HepG2 (cell line): ENCODE results near the gene RABL6. TPM values are rescaled to one million over a fixed set of nuclear protein-coding genes. Genes with fewer than 3 reads are reported as not detected.

ENCODE experiments used
- ATAC-seq: fragments of 200-7000 bp; cut with Tn5 transposase; 3 replicates; pipeline ENCODE4 v1.9.1; 2020; ENCODE audit warnings: mild to moderate bottlenecking, moderate library complexity
- BruUV-seq: library from RNA; stranded (reverse); fragments of 400-500 nt; replicated peaks from 2 replicates; lab custom pipeline; 2021; lab: Mats Ljungman, UMichigan
- CTCF ChIA-PET: fragments of 300-600 bp; formaldehyde crosslinking; extraction: SDS; loops from one replicate; lab custom pipeline; 2021; ENCODE audit warnings: low total read pairs, inconsistent platforms, low intra/inter-chr PET ratio; lab: Yijun Ruan, JAX
- POLR2A ChIA-PET: fragments of 350-600 bp; sonication (Branson Sonifier 250); formaldehyde crosslinking; loops from one replicate; lab custom pipeline; 2020; ENCODE audit warnings: antibody characterized with exemption, inconsistent platforms; lab: Yijun Ruan, JAX
- DNase-seq: peaks from one replicate; pipeline ENCODE4 v3.0.0-alpha.2; 2015; ENCODE audit warnings: low spot score
- FAIRE-seq: peaks from 3 replicates; lab custom pipeline; 2011; peaks lifted over from hg19 to GRCh38; lab: Jason Lieb, UNC
- H2AFZ ChIP-seq: one replicate; pipeline ENCODE4 v1.6.1; 2011; ENCODE audit warnings: low read length, inconsistent platforms
- H3K27ac ChIP-seq: fragments of 300-600 bp; 3 replicates; pipeline ENCODE4 v1.8.0; 2011; ENCODE audit warnings: mixed run types, mild to moderate bottlenecking, mixed read lengths, low read length, inconsistent platforms; ENCODE audit not compliant: insufficient read depth; ENCODE audit errors: extremely low read length
- H3K27me3 ChIP-seq, 2 experiments: fragments of 200-600 bp in 1 of 2; 2 replicates in 1 of 2; 3 replicates in 1 of 2; pipeline versions ENCODE4 v1.6.0 to v1.8.0; 2011; ENCODE audit warnings: low read length in 2 of 2, mild to moderate bottlenecking in 2 of 2, moderate library complexity in 2 of 2, inconsistent platforms in 1 of 2; ENCODE audit not compliant: insufficient read depth in 2 of 2, control insufficient read depth in 1 of 2
- H3K36me3 ChIP-seq, 2 experiments: fragments of 200-600 bp in 1 of 2; replicated peaks in 1 of 2; 2 replicates in 1 of 2; 3 replicates in 1 of 2; pipeline versions ENCODE4 v1.5.1 to v1.8.0; 2011; ENCODE audit warnings: low read length in 2 of 2, inconsistent platforms in 1 of 2; ENCODE audit not compliant: insufficient read depth in 2 of 2, control insufficient read depth in 1 of 2
- H3K4me1 ChIP-seq: 2 replicates; pipeline ENCODE4 v1.5.1; 2012; ENCODE audit warnings: low read length, inconsistent platforms; ENCODE audit not compliant: insufficient read depth
- H3K4me2 ChIP-seq: 2 replicates; pipeline ENCODE4 v1.6.0; 2011; ENCODE audit warnings: low read depth, low read length, inconsistent platforms
- H3K4me3 ChIP-seq, 3 experiments: fragments of 200-600 bp in 1 of 3; sonication (generic), shearing (Covaris generic) in 1 of 3; replicated peaks in 1 of 3; 2 replicates each; pipeline ENCODE4 v1.5.1; 2011 to 2016; ENCODE audit warnings: low read length in 3 of 3, inconsistent platforms in 2 of 3, low read depth in 2 of 3, mild to moderate bottlenecking in 2 of 3, control low read depth in 1 of 3, mixed read lengths in 1 of 3; ENCODE audit not compliant: insufficient read depth in 1 of 3
- H3K79me2 ChIP-seq: one replicate; pipeline ENCODE4 v1.6.1; 2011; ENCODE audit warnings: low read length, inconsistent platforms; ENCODE audit not compliant: insufficient read depth
- H3K9ac ChIP-seq: 2 replicates; pipeline ENCODE4 v1.6.0; 2011; ENCODE audit warnings: mild to moderate bottlenecking, low read depth, low read length, inconsistent platforms; ENCODE audit not compliant: insufficient read depth
- H3K9me3 ChIP-seq: 2 replicates; pipeline ENCODE4 v1.5.1; 2012; ENCODE audit warnings: mild to moderate bottlenecking, low read length
- H4K20me1 ChIP-seq: 2 replicates; pipeline ENCODE4 v1.6.0; 2011; ENCODE audit warnings: inconsistent platforms, mild to moderate bottlenecking, low read length, moderate library complexity; ENCODE audit not compliant: insufficient read depth
- AGO1 ChIP-seq: fragments of 200-400 bp; formaldehyde crosslinking; IDR thresholded peaks from 2 replicates; pipeline ENCODE4 v1.6.1; 2017; ENCODE audit warnings: mild to moderate bottlenecking, low read depth, low read length, moderate library complexity; ENCODE audit not compliant: poor library complexity, severe bottlenecking
- AGO2 ChIP-seq: fragments of 200-400 bp; formaldehyde crosslinking; optimal IDR thresholded peaks from 2 replicates; pipeline ENCODE3; 2017; ENCODE audit warnings: mild to moderate bottlenecking, low read depth, low read length, moderate library complexity
- SRY ChIP-seq: sonication (generic); formaldehyde crosslinking; IDR thresholded peaks from 2 replicates; pipeline ENCODE4 v1.8.0; 2022; ENCODE audit warnings: mild to moderate bottlenecking, missing genetic modification reagents
- TBL1XR1 ChIP-seq: fragments of 150-350 bp; IDR thresholded peaks from 2 replicates; pipeline ENCODE4 v1.6.1; 2014; ENCODE audit warnings: borderline replicate concordance, low read length; ENCODE audit not compliant: partially characterized antibody
- ZNF280D ChIP-seq: sonication (generic); formaldehyde crosslinking; IDR thresholded peaks from 2 replicates; pipeline ENCODE4 v1.5.1; 2020; ENCODE audit warnings: mild to moderate bottlenecking, missing genetic modification reagents
- WGBS: methylation state at CpG from one replicate; pipeline ENCODE4 v1.1.6; 2017; ENCODE audit warnings: low lambda C conversion rate; 5-methylcytosine and 5-hydroxymethylcytosine counted together
- in situ Hi-C: cut with HindIII; loops from 2 replicates; pipeline ENCODE4 v1.10.0; 2017; ENCODE audit warnings: low pct_unique_long_range_greater_than_20kb; ENCODE audit not compliant: extremely low pct_ligation_motif_present
- intact Hi-C: fragments of 100-400 bp; cut with micrococcal nuclease; formaldehyde crosslinking; loops from one replicate; pipeline ENCODE4 v1.10.0; 2022; ENCODE audit not compliant: unreplicated experiment
- polyA plus RNA-seq, 8 experiments: library from polyadenylated mRNA; depleted of rRNA in 3 of 8; stranded (reverse) in 7 of 8; unstranded in 1 of 8; fragments of >200 nt; fragmentation: Illumina TruSeq in 4 of 8; extraction: Trizol in 4 of 8; gene quantifications; 2 replicates each; pipeline versions ENCODE4 v1.2.1 to v1.2.3, GENCODE V29; 2011 to 2016; ENCODE audit warnings: low read depth in 4 of 8, missing spikeins in 1 of 8, mixed read lengths in 1 of 8; ENCODE audit not compliant: insufficient read depth in 1 of 8
- total RNA-seq, 5 experiments: library from RNA; depleted of rRNA; stranded (reverse); fragments of >200 nt; fragmentation: Illumina TruSeq; extraction: Trizol; gene quantifications; 2 replicates each; pipeline ENCODE4 v1.2.3, GENCODE V29; 2016; ENCODE audit warnings: low read depth in 1 of 5

The RABL6 gene
- total and polyA plus RNA-seq, 2 of the 13 experiments (the other 11 are each of a cell fraction or from before 2014, with no cell fraction given) = 81.5 to 125 TPM

GRCh38 chr9:136837146-136837855 lies 29.6 kb downstream of the RABL6 start:
- Histone ChIP-seq H3K4me2 (no peak overlapping the region), H3K4me3 (no peak overlapping the region), H3K36me3 (peaks cover 14 to 15% of the 10 kb centered on the region in 2 experiments), H3K4me1 (peaks cover 31% of the 10 kb centered on the region), H3K79me2 (no peaks in the 10 kb centered on the region), H3K9ac (no peak overlapping the region), H3K27ac (no peak overlapping the region), H2AFZ (no peak overlapping the region), H4K20me1 (no peaks in the 10 kb centered on the region), H3K9me3 (no peaks in the 10 kb centered on the region), H3K27me3 (no peaks in the 10 kb centered on the region)
- BruUV-seq = no TSS peak
- ChIA-PET POLR2A (no interaction called here), CTCF (no interaction called here)
- DNase-seq (no peak), ATAC-seq (no peak), FAIRE-seq (no peak)
- in situ Hi-C loops = no loop called here
- 92% methylated on average over 15 of the region's 27 CpGs for WGBS
- TF ChIP-seq TBL1XR1 = no peak
- peak; percentile 3 for TF ChIP-seq AGO2
- no peak for TF ChIP-seq SRY (CRISPR knock-in tag)
- TF ChIP-seq ZNF280D (CRISPR knock-in tag) = no peak
- TF ChIP-seq AGO1 = peak; percentile 79
- intact Hi-C loops = no loop called here
